ENCODE measurements around the gene ATG10. TPM values are rescaled to one million over a fixed set of nuclear protein-coding genes. Genes with fewer than 3 reads are reported as not detected.

Gene ATG10
- total RNA-seq, 1 donor from 2014 or later: 6.0 TPM

- intact Hi-C loops (cut with micrococcal nuclease): no loop called here
- H3K4me1 ChIP-seq: no peaks in the 10 kb centered on the region
- no peak for TF ChIP-seq CTCF (IDR thresholded peaks at IDR 0.05; ENCODE audit: borderline replicate concordance)
- DNase-seq: no peak
- no peak overlapping the region for H3K4me3 ChIP-seq
- H3K9me3 ChIP-seq (replicated peaks): peaks cover 26% of the 10 kb centered on the region
- no peaks in the 10 kb centered on the region for H3K36me3 ChIP-seq
- no peaks in the 10 kb centered on the region for H3K27me3 ChIP-seq (ENCODE audit: low read depth)
- no peak overlapping the region for H3K27ac ChIP-seq (replicated peaks)
These were observed 123.7 kb downstream of the ATG10 start for GRCh38 chr5:82095536-82095935.

- intact Hi-C loops (cut with micrococcal nuclease): no loop called here
- Histone ChIP-seq H3K36me3 (no peaks in the 10 kb centered on the region), H3K4me1 (peaks cover 2% of the 10 kb centered on the region), H3K4me3 (no peak overlapping the region), H3K27me3 (ENCODE audit: low read depth) (no peaks in the 10 kb centered on the region), H3K9me3 (replicated peaks) (peaks cover 21% of the 10 kb centered on the region), H3K27ac (replicated peaks) (no peak overlapping the region)
- TF ChIP-seq CTCF (IDR thresholded peaks at IDR 0.05; ENCODE audit: borderline replicate concordance): no peak
- DNase-seq: no peak
These were observed 124.4 kb downstream of the ATG10 start for GRCh38 chr5:82096249-82096648.

- intact Hi-C loops (cut with micrococcal nuclease): no loop called here
- no peak for DNase-seq
- no peaks in the 10 kb centered on the region for H3K27me3 ChIP-seq (ENCODE audit: low read depth)
- H3K27ac ChIP-seq (replicated peaks): no peak overlapping the region
- no peak for TF ChIP-seq CTCF (IDR thresholded peaks at IDR 0.05; ENCODE audit: borderline replicate concordance)
- peaks cover 6% of the 10 kb centered on the region for H3K4me1 ChIP-seq
- no peaks in the 10 kb centered on the region for H3K36me3 ChIP-seq
- no peak overlapping the region for H3K4me3 ChIP-seq
- no peaks in the 10 kb centered on the region for H3K9me3 ChIP-seq (replicated peaks)
These were observed 128.7 kb downstream of the ATG10 start for GRCh38 chr5:82100303-82101077.

- H3K4me3 ChIP-seq: no peak overlapping the region
- H3K27ac ChIP-seq (replicated peaks): no peak overlapping the region
- H3K36me3 ChIP-seq: no peaks in the 10 kb centered on the region
- intact Hi-C loops (cut with micrococcal nuclease): no loop called here
- no peak for DNase-seq
- TF ChIP-seq CTCF (IDR thresholded peaks at IDR 0.05; ENCODE audit: borderline replicate concordance): no peak
- no peaks in the 10 kb centered on the region for H3K9me3 ChIP-seq (replicated peaks)
- no peaks in the 10 kb centered on the region for H3K27me3 ChIP-seq (ENCODE audit: low read depth)
- peaks cover 27% of the 10 kb centered on the region for H3K4me1 ChIP-seq
These were observed 133.0 kb downstream of the ATG10 start for GRCh38 chr5:82104872-82105271.

GRCh38 chr5:82105457-82105856 lies 133.6 kb downstream of the ATG10 start:
- DNase-seq: no peak
- H3K4me3 ChIP-seq: no peak overlapping the region
- no peak overlapping the region for H3K27ac ChIP-seq (replicated peaks)
- H3K9me3 ChIP-seq (replicated peaks): no peaks in the 10 kb centered on the region
- intact Hi-C loops (cut with micrococcal nuclease): no loop called here
- no peaks in the 10 kb centered on the region for H3K36me3 ChIP-seq
- no peak for TF ChIP-seq CTCF (IDR thresholded peaks at IDR 0.05; ENCODE audit: borderline replicate concordance)
- H3K27me3 ChIP-seq (ENCODE audit: low read depth): no peaks in the 10 kb centered on the region
- peaks cover 27% of the 10 kb centered on the region for H3K4me1 ChIP-seq

All from left ventricle myocardium inferior (tissue), 1 donor.